Activated CD4-positive, alpha-beta T cell treated with anti-CD3 and anti-CD28 coated beads, Interleukin-2, amount 50 U/mL, for 48 hours (primary cell): ENCODE results near the gene VPS41.

Source experiments
- DNase-seq, 2 experiments: peaks; one replicate each; pipeline ENCODE4 v3.0.0-alpha.2; 2020

Gene VPS41

DNA sequence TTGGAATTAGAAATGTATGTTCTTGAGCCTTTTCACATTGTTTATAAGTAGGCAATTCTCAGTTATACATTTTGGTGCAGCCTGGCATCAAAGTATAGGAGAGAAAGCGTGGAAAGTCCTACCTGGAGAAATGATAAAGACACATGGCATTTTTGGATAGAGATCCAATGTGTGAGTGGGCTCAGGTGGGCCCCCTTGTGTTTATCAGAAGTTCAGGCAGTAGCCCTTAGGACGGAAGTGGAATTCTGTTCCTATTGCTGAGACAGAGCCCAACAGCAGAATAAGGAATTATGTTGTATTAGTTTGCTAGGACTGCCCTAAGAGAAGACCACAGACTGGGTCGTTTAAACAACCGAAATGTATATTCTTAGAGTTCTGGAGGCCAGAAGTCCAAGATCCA lies 192.6 kb downstream of the VPS41 start:
- no peak for DNase-seq

DNA sequence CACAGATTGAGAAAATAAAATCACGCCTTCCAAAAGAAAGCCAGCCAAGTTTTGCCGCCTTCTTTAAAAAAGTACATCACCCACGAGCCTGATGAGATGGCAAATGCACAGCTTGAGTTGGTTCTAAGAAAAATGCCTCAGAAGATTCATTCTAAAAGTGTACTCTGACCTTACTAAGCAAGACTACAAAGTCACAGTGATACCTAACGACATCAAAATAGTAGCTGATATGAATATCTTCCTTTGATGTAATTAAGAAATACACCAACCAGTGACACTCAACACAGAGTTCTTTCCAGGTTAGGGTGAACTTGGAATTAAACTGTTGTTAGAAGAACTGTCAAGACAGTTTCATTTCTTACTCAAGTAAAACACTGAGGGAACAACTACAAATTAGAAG lies 199.9 kb downstream of the VPS41 start:
- DNase-seq, result no peak

DNA sequence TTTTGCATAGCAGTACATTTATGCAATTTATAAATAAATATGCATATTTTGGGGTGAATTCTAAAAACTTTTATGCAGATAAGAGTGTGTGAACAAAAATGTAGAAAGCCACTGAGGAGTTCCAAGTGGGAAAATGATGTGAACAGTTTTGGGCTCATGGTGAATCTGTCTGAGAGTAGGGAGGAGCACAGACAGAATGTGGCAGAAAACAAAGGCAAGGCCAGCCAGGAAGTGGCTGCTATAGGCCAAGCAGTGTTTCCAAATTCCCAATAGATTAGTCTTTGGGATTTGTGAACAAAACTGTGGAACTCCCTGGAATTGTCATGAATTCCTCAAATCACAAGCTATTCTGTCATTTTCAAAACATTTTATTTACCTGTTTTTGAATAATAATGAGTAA lies 204.2 kb downstream of the VPS41 start:
- DNase-seq, result no peak

DNA sequence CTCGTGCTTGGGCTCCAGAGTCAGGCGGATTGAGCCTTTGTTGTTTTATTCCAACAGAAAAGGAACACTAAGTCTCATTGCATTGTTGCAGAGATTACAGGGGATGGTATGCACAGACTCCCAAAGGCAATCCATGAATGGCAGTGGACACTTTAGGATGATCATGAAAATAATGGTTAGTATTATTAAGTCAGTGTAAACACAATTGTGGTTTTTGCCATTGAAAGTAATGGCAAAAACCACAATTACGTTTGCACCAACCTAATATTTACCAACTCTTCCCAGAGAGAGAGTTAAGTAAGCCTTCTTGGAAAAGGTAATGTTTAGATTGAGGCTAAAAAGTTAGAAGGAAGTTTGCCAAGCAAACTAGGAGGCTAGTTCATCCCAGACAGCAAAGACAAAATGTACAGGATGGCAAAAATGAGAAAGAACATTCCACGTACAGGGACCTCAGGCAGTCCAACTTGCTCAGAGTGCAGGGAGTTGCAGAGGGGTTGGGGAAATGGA lies 204.9 kb downstream of the VPS41 start:
- no peak for DNase-seq

DNA sequence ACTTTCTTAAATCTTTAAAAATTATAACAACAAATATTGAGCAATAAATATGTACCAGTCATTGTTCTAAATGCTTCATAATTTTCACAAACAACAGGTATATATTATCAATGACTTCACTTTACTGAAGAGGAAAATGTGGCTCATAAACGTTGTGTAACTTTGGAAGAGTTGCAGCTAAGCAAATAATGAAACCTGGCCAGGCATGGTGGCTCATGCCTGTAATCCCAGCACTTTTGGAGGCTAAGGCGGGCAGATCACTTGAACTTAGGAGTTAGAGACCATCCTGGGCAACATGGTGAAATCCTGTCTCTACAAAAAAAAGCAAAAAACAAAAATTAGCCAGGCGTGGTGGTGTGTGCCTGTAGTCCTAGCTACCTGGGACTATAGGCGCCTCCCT lies 205.9 kb downstream of the VPS41 start:
- no peak for DNase-seq

DNA sequence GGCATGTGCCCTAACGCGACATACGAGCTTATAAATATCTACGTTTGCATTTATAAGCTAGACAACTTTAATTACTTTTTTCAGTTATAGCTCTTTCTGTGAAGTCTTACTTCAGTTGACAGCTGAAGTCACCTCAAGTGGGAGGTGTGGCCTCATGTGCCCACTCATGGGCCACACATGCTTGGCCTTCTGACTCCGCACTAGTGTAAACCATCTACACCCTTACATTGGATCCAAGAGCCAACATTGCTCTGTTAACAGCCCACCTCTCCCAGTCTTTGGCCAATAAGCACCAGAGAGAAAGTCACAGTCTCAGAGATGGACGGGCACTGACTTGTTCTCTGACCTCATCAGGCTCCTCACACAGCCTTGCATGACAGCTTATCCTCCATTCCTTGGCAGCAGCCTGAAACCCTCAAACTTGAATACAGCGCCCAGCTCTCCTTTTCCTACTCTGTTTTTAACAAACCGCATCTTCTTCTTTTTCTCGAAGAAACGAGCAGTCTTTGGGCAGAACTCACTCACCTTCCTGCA lies 206.9 kb downstream of the VPS41 start:
- DNase-seq, result no peak

DNA sequence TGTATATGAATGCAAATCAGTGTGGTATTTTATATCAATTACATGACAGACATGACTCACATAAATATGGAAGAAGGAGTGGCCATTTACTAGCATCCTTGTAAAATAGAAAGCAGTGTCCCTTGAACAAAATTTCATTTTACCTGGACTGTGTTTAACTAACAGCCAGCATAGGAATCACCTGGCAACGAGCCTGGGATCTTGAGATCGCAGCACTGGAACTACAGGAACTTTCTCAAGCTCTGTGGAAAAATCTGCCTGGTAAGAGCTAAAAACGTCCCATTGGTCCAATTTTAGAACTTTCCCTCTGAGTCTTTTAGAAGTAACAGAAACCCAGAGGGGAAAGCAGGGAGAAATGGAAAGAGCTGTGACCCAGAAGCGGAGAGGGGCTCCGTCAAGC lies 208.9 kb downstream of the VPS41 start:
- no peak for DNase-seq

DNA sequence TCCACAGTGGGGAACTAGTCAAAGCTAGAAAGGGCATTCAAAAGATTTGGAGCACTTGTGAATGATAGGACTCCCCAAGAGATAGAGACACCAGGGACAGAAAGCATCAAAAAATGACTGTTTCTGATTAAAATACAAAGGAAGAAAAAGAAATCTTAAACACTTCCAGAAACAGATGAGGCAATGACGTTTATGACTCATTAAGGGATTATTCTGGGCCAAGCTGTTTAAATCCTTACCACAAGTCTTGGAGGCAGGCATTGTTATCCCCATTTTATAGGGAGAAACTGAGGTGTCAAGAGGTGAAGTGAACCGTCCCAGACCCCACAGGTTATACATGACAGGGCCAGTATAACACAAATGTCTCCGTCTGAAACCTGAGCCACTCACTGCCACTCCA lies 209.5 kb downstream of the VPS41 start:
- no peak for DNase-seq

DNA sequence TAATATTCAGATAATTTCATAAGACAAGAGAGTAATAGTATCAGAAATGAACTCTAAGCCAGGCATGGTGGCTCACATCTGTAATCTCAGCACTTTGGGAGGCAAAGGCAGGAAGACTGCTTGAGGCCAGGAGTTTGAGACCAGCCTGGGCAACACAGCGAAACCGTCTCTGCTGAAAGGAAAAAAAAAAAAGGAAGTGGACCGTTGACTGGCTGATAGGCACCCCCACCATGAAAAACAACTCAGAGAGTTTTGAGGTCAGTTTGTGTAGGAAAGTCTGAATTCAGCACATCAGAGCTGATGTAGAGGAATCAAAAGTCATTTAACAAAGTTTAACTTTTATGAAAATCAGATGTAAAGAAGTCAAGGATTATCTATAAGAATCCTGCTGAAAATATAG lies 214.7 kb downstream of the VPS41 start:
- no peak for DNase-seq

DNA sequence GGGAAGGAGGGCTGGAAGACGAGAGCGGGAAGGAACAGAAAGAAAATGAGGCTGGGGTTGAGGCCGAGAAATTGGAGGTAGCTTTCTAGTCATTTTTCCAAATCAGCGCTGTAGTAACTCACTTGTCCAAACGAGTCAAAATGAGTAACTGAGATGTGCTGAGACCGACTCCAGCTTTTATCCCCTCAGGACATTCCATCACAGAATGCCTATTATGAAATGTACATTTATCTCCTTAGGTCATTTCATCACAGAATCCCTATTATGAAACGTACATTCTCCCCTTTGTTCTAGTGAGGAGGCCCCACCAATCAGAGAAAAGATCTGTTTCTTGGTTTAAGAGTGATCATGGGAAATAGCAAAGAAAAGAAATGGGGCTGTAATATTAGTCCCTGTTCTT lies 222.1 kb downstream of the VPS41 start:
- no peak for DNase-seq

DNA sequence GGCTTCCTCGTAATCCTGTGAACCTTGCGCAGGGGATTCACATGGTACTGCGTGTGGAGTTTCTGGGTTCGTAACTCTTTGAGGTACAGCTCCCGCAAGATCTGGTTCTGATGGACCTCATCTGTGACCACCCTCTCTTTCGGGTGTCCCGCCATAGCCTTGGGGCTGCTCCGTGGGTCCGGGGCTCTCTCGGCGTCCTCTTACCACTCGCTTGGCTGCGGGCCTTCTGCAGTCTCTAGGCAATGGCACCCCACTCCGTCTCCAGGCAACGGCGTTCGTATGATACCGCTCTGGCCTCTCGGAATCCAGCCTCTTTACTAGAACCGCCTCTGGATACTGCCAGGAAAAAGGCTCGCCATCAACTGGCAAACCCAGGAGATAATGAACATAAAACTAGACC lies 223.1 kb downstream of the VPS41 start:
- no peak for DNase-seq

DNA sequence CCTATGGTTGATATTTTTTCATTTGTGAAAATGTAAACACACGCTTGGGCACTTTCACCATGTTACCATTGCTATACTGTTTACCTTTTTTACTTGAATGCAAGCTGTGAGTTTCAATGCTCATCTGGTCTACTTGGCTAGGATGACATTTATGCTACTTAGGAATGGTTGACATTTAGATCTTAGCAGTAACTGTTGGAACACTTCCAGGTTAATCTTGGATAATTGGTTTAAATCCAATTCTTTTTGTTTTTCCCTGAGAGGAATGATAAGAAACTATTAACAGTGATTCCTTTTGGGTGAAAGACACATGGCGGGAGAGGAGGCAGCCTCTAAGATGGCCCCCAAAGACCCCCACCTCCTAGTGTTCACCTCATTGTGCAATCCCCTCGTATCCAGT lies 226.4 kb downstream of the VPS41 start:
- DNase-seq, result no peak

DNA sequence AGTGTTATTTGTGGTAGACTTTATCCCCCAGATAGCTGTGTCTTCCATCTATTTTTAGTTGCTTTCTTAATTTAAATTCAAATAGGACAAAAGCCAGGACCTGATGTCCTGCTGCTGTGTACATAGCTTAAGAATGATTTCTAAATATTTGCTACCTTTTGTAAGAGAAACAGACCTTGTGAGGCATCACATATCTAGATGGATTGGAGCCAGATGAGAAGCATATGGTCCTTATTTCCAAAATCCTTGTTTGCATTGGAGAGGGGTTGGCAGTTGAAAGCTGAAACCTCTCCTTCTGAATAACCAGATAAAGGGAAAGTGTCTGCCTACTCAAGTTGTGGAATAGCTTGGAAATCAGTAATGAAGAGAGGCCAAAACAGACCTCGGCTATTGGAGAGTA lies 227.1 kb downstream of the VPS41 start:
- DNase-seq, result no peak

DNA sequence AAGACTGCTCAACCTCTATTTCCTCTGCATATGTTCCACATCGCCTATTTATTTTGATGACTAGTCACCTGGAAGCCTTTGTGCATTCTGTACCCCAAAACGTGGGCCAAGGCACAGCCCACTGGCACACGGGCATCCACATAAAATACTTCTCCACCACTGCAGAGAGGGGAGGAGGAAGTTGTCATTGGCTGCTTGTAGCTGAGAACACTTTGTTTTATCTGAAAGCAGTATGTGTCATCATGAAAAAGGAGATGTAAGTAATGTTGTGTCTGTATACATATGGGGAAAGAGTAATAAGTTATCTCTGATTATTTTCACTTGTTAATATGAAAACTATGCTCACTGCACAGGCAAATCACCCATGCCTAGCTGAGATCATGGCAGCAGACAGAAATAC lies 229.6 kb downstream of the VPS41 start:
- DNase-seq, result no peak

DNA sequence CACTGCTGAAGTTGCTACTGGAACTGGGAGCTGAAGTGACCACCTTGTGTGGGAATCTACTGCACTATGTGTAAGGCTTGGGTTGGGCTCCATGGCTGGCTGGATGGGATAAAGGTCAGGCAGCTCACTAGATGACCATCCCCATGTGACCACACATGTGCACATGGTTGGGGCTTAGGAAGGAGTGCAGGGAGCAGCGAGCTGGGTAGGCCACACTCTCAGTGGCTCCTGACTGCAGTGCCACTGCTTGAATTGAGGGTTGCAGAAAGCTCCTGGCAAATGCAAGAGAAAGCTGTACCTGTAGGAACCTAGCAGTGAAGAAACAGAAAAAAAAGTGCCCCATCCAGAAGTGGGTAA lies 230.3 kb downstream of the VPS41 start:
- no peak for DNase-seq

DNA sequence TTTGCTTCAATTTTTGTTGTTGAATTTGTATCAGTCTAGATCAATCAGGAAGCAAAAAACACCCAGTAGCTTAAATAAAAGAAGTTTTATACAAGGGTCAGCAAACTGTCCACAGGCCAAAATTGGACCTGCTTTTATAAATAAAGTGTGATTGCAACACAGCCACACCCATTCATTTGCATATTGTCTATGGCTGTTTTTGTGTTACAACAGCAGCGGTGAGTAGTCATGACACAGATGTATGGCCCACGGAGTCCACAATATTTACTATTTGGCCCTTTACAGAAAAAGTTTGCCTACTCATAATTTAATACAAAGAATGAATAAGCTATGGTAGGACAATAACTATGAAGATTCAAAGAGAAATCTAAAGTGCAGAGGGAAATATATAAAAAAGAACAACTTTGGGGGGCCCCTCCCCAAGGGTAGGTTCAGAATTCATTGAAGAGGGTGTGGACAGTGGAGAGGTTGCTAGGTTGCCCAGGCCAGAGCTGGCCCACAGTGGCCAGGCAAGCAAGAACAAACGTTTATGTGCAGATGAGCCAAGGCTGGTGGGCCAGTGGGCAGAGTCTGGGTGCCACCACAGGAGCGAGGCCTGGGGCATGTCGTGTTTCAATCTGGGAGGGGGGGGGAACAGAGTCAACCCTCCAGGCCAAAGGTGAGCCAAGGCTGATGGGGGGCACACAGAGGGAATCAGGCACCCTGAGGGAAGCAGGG lies 230.9 kb downstream of the VPS41 start:
- DNase-seq, result no peak

DNA sequence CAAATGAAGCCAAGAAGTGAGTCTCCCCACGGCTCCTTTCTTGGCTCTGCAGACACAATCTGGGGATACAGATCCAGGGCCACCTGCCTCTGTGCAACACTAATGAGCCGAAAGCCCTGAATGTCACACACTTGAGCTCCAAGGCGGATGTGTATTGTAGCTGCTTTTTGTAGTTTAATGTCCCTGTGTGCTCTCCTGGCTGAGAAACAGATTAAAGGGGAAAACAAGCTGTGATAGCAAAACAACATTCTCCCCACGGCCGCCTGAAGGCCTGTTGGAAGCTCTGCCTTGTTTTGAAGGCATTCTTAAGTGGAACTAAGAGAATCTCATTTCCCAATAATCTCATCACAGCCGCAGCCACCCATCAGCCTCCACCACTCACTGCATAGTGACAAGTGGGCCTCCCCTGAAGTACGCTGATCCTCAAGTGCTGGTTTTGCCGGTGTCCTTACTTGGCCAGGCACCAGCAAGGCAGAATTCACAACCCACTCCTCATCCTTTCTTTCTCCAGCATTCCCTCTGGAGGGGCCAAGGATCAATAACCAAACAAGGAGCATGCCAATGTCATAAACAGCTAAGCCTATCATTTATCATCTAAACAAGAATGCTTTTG lies 233.4 kb downstream of the VPS41 start:
- DNase-seq, result no peak

DNA sequence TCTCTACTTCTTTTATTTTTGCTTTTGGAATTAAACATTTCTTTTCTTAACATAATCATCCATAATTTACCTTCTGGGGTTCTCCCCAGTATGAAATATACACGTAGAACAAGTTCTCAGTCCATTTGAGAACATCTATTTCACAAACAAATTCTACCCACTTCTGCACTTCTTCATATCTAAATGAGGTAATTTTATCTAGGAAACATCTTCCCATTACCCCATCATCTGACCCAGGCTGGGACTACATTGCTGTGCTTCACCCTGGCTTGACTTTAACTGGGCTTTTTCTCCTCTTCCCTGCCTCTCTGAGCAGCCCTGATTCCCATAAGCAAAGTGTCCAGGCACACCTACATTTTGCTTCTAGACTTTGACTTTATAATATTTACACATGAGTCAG lies 234.5 kb downstream of the VPS41 start:
- no peak for DNase-seq

DNA sequence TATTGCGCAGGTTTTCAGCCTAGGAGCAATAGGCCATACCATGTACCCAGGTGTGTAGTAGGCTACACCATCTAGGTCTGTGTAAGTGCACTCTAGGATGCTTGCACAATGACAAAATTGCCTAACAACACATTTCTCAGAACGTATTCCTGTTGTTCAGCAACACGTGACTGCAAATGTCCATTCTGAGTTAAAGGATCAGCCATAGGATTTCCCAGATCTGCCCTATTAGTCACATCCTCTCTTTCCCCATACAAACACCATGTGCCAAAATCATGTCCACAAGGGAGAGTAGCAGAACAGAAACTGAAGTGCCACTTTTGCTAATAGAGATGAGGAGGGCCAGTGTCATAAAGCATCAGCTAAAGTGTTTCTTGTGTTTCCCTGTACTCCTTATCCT lies 235.2 kb downstream of the VPS41 start:
- DNase-seq, result no peak
